ENCODE measurements around the gene PARP8.

- TF ChIP-seq CTCF (optimal IDR thresholded peaks at IDR 0.05 in 1 of 3, IDR thresholded peaks at IDR 0.05 in 1 of 3, conservative IDR thresholded peaks at IDR 0.05 in 1 of 3; ENCODE audit: extremely low read depth in 1 of 3, insufficient read depth in 2 of 3, low read length in 3 of 3) = no peak
- TF ChIP-seq EZH2 (IDR thresholded peaks at IDR 0.05; ENCODE audit: low read length) = no peak
These were observed 36.9 kb downstream of the PARP8 start for GRCh38 chr5:50703367-50703666.
